B cell (primary cell): ENCODE results near the gene PHLDB2.

Source experiments
- EZH2 ChIP-seq: IDR thresholded peaks from 2 replicates; pipeline ENCODE4 v1.6.1; 2012; ENCODE audit warnings: borderline replicate concordance, low read depth, mild to moderate bottlenecking, moderate library complexity, low read length; ENCODE audit not compliant: insufficient read depth, poor library complexity, severe bottlenecking
- TF ChIP-seq, protein P1 (sequence below): fragments of 200-600 bp; IDR thresholded peaks from one replicate; pipeline ENCODE4 v1.8.0; 2022; ENCODE audit warnings: antibody characterized with exemption, mild to moderate bottlenecking

- TF ChIP-seq, protein P1, sequence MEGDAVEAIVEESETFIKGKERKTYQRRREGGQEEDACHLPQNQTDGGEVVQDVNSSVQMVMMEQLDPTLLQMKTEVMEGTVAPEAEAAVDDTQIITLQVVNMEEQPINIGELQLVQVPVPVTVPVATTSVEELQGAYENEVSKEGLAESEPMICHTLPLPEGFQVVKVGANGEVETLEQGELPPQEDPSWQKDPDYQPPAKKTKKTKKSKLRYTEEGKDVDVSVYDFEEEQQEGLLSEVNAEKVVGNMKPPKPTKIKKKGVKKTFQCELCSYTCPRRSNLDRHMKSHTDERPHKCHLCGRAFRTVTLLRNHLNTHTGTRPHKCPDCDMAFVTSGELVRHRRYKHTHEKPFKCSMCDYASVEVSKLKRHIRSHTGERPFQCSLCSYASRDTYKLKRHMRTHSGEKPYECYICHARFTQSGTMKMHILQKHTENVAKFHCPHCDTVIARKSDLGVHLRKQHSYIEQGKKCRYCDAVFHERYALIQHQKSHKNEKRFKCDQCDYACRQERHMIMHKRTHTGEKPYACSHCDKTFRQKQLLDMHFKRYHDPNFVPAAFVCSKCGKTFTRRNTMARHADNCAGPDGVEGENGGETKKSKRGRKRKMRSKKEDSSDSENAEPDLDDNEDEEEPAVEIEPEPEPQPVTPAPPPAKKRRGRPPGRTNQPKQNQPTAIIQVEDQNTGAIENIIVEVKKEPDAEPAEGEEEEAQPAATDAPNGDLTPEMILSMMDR: no peak
- no peak for TF ChIP-seq EZH2
Observed at GRCh38 chr3:111881480-111881879, 22.4 kb downstream of the PHLDB2 start.
